WTC11 (cell line): ENCODE measurements around the gene DHRS7B. TPM values are rescaled to one million over a fixed set of nuclear protein-coding genes. Genes with fewer than 3 reads are reported as not detected.
"Not testable (repeated sequence)": the region's sequence is repeated elsewhere in the genome, so short reads cannot be mapped to it uniquely, and the experiment has no call there.

Experiments
- ATAC-seq: fragments of 200-7000 bp; cut with Tn5 transposase; 2 replicates; pipeline ENCODE4 v1.10.0; 2021; ENCODE audit warnings: mild to moderate bottlenecking, moderate library complexity
- CTCF ChIA-PET: fragments of 300-600 bp; sonication (Branson Sonifier 250); formaldehyde crosslinking; loops from one replicate; lab custom pipeline; 2021; ENCODE audit warnings: antibody characterized with exemption; lab: Charles Lee
- POLR2A ChIA-PET: fragments of 350-600 bp; sonication (Branson Sonifier 250); formaldehyde crosslinking; loops from one replicate; lab custom pipeline; 2021; ENCODE audit warnings: antibody characterized with exemption; lab: Charles Lee
- DNase-seq: peaks from one replicate; pipeline ENCODE4 v3.0.0; 2021; ENCODE audit warnings: low spot score
- H3K27ac Mint-ChIP-seq: 2 replicates; pipeline ENCODE4 v1.8.0; 2021; ENCODE audit warnings: mixed read lengths
- H3K27me3 Mint-ChIP-seq: 2 replicates; pipeline ENCODE4 v1.8.0; 2021; ENCODE audit warnings: low read depth, mild to moderate bottlenecking, moderate library complexity, mixed read lengths
- H3K36me3 Mint-ChIP-seq: 2 replicates; pipeline ENCODE4 v1.8.0; 2021; ENCODE audit warnings: mixed read lengths
- H3K4me1 Mint-ChIP-seq: 2 replicates; pipeline ENCODE4 v1.8.0; 2022; ENCODE audit warnings: mixed read lengths
- H3K4me3 Mint-ChIP-seq: 2 replicates; pipeline ENCODE4 v1.8.0; 2021; ENCODE audit warnings: mild to moderate bottlenecking, moderate library complexity, mixed read lengths
- H3K9me3 Mint-ChIP-seq: 2 replicates; pipeline ENCODE4 v1.8.0; 2021; ENCODE audit warnings: mixed read lengths
- ARID4B ChIP-seq: sonication (generic); formaldehyde crosslinking; IDR thresholded peaks from 2 replicates; pipeline ENCODE4 v1.8.0; 2023; ENCODE audit warnings: missing genetic modification reagents, mild to moderate bottlenecking, borderline replicate concordance
- ATF2 ChIP-seq: sonication (generic); formaldehyde crosslinking; IDR thresholded peaks from 2 replicates; pipeline ENCODE4 v1.8.1; 2022; ENCODE audit warnings: low read depth, missing genetic modification reagents, borderline replicate concordance
- CBFB ChIP-seq: sonication (generic); formaldehyde crosslinking; IDR thresholded peaks from 2 replicates; pipeline ENCODE4 v1.8.1; 2022; ENCODE audit warnings: mild to moderate bottlenecking, low read depth, missing genetic modification reagents
- CDX4 ChIP-seq: fragments of 250-450 bp; sonication (Bioruptor Pico); IDR thresholded peaks from 2 replicates; pipeline ENCODE4 v1.9.0; 2021; ENCODE audit warnings: moderate library complexity, mild to moderate bottlenecking, inconsistent platforms, borderline replicate concordance
- E2F5 ChIP-seq: sonication (generic); formaldehyde crosslinking; IDR thresholded peaks from 2 replicates; pipeline ENCODE4 v1.8.1; 2022; ENCODE audit warnings: mild to moderate bottlenecking, moderate library complexity, missing genetic modification reagents
- ELF4 ChIP-seq: sonication (generic); formaldehyde crosslinking; IDR thresholded peaks from 2 replicates; pipeline ENCODE4 v1.8.1; 2022; ENCODE audit warnings: low read depth, mild to moderate bottlenecking, moderate library complexity, missing genetic modification reagents
- GABPB1 ChIP-seq: sonication (generic); formaldehyde crosslinking; IDR thresholded peaks from 2 replicates; pipeline ENCODE4 v1.8.1; 2023; ENCODE audit warnings: mild to moderate bottlenecking, missing genetic modification reagents
- MYBL2 ChIP-seq: sonication (generic); formaldehyde crosslinking; IDR thresholded peaks from 2 replicates; pipeline ENCODE4 v1.8.1; 2023; ENCODE audit warnings: mild to moderate bottlenecking, moderate library complexity, missing genetic modification reagents
- NR2C2 ChIP-seq: sonication (generic); formaldehyde crosslinking; IDR thresholded peaks from 2 replicates; pipeline ENCODE4 v1.8.0; 2022; ENCODE audit warnings: mild to moderate bottlenecking, missing genetic modification reagents
- PRRX2 ChIP-seq: fragments of 250-450 bp; sonication (Bioruptor Pico); IDR thresholded peaks from 2 replicates; pipeline ENCODE4 v1.8.0; 2021; ENCODE audit warnings: mild to moderate bottlenecking
- STAT6 ChIP-seq: sonication (generic); formaldehyde crosslinking; conservative IDR thresholded peaks from 2 replicates; pipeline ENCODE4 v1.8.1; 2023; ENCODE audit warnings: mild to moderate bottlenecking, low read depth, missing genetic modification reagents, moderate library complexity
- TCF7 ChIP-seq: sonication (generic); formaldehyde crosslinking; IDR thresholded peaks from 2 replicates; pipeline ENCODE4 v1.8.0; 2022; ENCODE audit warnings: mild to moderate bottlenecking, low read depth, missing genetic modification reagents, moderate library complexity
- ZNF263 ChIP-seq: sonication (generic); formaldehyde crosslinking; IDR thresholded peaks from 2 replicates; pipeline ENCODE4 v1.8.1; 2022; ENCODE audit warnings: low read depth, mild to moderate bottlenecking, moderate library complexity, missing genetic modification reagents
- ZNF281 ChIP-seq: sonication (generic); formaldehyde crosslinking; IDR thresholded peaks from 2 replicates; pipeline ENCODE4 v1.8.0; 2023; ENCODE audit warnings: mild to moderate bottlenecking, missing genetic modification reagents
- ZNF532 ChIP-seq: fragments of 250-450 bp; sonication (Bioruptor Pico); IDR thresholded peaks from 2 replicates; pipeline ENCODE4 v1.9.0; 2021; ENCODE audit warnings: mild to moderate bottlenecking, borderline replicate concordance
- total RNA-seq: library from RNA; stranded (reverse); gene quantifications from 3 replicates; pipeline ENCODE4 v1.2.3, GENCODE V29; 2021

DHRS7B gene
- total RNA-seq, 1 experiment from 2014 or later = 15.6 TPM

- no peak overlapping the region for H3K27ac Mint-ChIP-seq
- H3K4me3 Mint-ChIP-seq = no peak overlapping the region
- no peak for DNase-seq
- H3K27me3 Mint-ChIP-seq = peaks cover 3% of the 10 kb centered on the region; the same call in 1 of the 2 replicates
- CTCF ChIA-PET = interaction anchor here (1.4 kb wide), 1 partner anchor 14 kb away, joined by 3 read pairs; no protein-coding TSS in a partner anchor
- peaks cover 4% of the 10 kb centered on the region for H3K9me3 Mint-ChIP-seq
- 0 out of 2 replicates have a peak, but pooled peaks cover 7% of the 10 kb centered on the region for H3K36me3 Mint-ChIP-seq
- peaks cover 21% of the 10 kb centered on the region for H3K4me1 Mint-ChIP-seq
- TF ChIP-seq E2F5 (CRISPR knock-in tag) = no peak
- no peak for TF ChIP-seq ARID4B (CRISPR knock-in tag)
- no peak for TF ChIP-seq CDX4 (CRISPR knock-in tag)
- TF ChIP-seq ELF4 (CRISPR knock-in tag) = no peak
- no peak for TF ChIP-seq MYBL2
- no peak for TF ChIP-seq PRRX2
- no peak for TF ChIP-seq STAT6 (CRISPR knock-in tag)
- TF ChIP-seq ZNF281 (CRISPR knock-in tag) = no peak
- no peak for TF ChIP-seq ZNF263 (CRISPR knock-in tag)
- TF ChIP-seq ZNF532 (CRISPR knock-in tag) = no peak
- no peak for TF ChIP-seq ATF2
- TF ChIP-seq TCF7 (CRISPR knock-in tag) = no peak
- no peak for TF ChIP-seq NR2C2 (CRISPR knock-in tag)
- no peak for TF ChIP-seq CBFB
- TF ChIP-seq GABPB1 (CRISPR knock-in tag) = no peak
- POLR2A ChIA-PET = no interaction called here
- no peak for ATAC-seq
These were observed 13.0 kb upstream of the DHRS7B start for GRCh38 chr17:21113716-21114115.

GRCh38 chr17:21114791-21115190, 12.0 kb upstream of the DHRS7B start:
- ATAC-seq, H3K36me3 Mint-ChIP-seq, CTCF ChIA-PET, H3K4me3 Mint-ChIP-seq, H3K27ac Mint-ChIP-seq, POLR2A ChIA-PET, DNase-seq, H3K9me3 Mint-ChIP-seq, H3K27me3 Mint-ChIP-seq: not testable (repeated sequence)
- H3K4me1 Mint-ChIP-seq = peaks cover 17% of the 10 kb centered on the region
